SK-N-SH (cell line): Measurements from ENCODE around the gene CTPS1. TPM values are rescaled to one million over a fixed set of nuclear protein-coding genes. Genes with fewer than 3 reads are reported as not detected.

Experiments
- CTCF ChIA-PET: fragments of 300-600, 350-600 bp; formaldehyde crosslinking; extraction: SDS; loops from one replicate; lab custom pipeline; 2021; lab: Yijun Ruan, JAX
- POLR2A ChIA-PET: fragments of 350-600 bp; sonication (Branson Sonifier 250); formaldehyde crosslinking; extraction: SDS; loops from one replicate; lab custom pipeline; 2020; ENCODE audit warnings: antibody characterized with exemption, inconsistent platforms; lab: Yijun Ruan, JAX
- DNase-seq: peaks from one replicate; pipeline ENCODE4 v3.0.0; 2012
- H2AFZ ChIP-seq: fragments of 200-600 bp; sonication (generic); 2 replicates; pipeline ENCODE4 v1.8.1; 2016; ENCODE audit warnings: antibody characterized with exemption, mild to moderate bottlenecking, low read depth
- H3F3A ChIP-seq: fragments of 200-600 bp; sonication (generic); replicated peaks from 2 replicates; pipeline ENCODE3; 2016; ENCODE audit warnings: antibody characterized with exemption, mild to moderate bottlenecking; ENCODE audit not compliant: insufficient read depth
- H3K27ac ChIP-seq, 2 experiments: fragments of 200-500 bp in 1 of 2; fragments of 200-600 bp in 1 of 2; sonication (Bioruptor generic) in 1 of 2; sonication (generic), shearing (Covaris generic) in 1 of 2; 2 replicates each; pipeline versions ENCODE4 v1.5.1 to v1.6.1; 2014 to 2016; ENCODE audit warnings: low read depth in 2 of 2, inconsistent platforms in 1 of 2, low read length in 1 of 2, mild to moderate bottlenecking in 1 of 2, mixed read lengths in 1 of 2
- H3K27me3 ChIP-seq: fragments of 200-600 bp; sonication (generic), shearing (Covaris generic); 2 replicates; pipeline ENCODE4 v1.6.1; 2016; ENCODE audit warnings: mixed run types; ENCODE audit not compliant: insufficient read depth
- H3K36me3 ChIP-seq, 2 experiments: fragments of 200-500 bp in 1 of 2; fragments of 200-600 bp in 1 of 2; sonication (Bioruptor generic) in 1 of 2; sonication (generic) in 1 of 2; replicated peaks in 1 of 2; 2 replicates each; pipeline versions ENCODE3 to v1.5.1; 2014 to 2016; ENCODE audit warnings: low read length in 1 of 2, mild to moderate bottlenecking in 1 of 2; ENCODE audit not compliant: insufficient read depth in 2 of 2, control insufficient read depth in 1 of 2
- H3K4me1 ChIP-seq, 2 experiments: fragments of 200-500 bp in 1 of 2; fragments of 200-600 bp in 1 of 2; sonication (Bioruptor generic) in 1 of 2; sonication (generic), shearing (Covaris generic) in 1 of 2; 2 replicates each; pipeline versions ENCODE4 v1.5.1 to v1.6.1; 2014 to 2016; ENCODE audit warnings: low read depth in 1 of 2, low read length in 1 of 2, mixed run types in 1 of 2; ENCODE audit not compliant: insufficient read depth in 2 of 2, control insufficient read depth in 1 of 2
- H3K4me2 ChIP-seq: fragments of 200-600 bp; sonication (generic), shearing (Covaris generic); 2 replicates; pipeline ENCODE4 v1.6.1; 2017; ENCODE audit warnings: mixed run types
- H3K4me3 ChIP-seq, 2 experiments: fragments of 200-500 bp in 1 of 2; fragments of 200-600 bp in 1 of 2; sonication (Bioruptor generic) in 1 of 2; sonication (generic), shearing (Covaris generic) in 1 of 2; 2 replicates each; pipeline versions ENCODE4 v1.5.1 to v1.8.1; 2014 to 2016; ENCODE audit warnings: low read depth in 2 of 2, inconsistent platforms in 1 of 2, low read length in 1 of 2, mild to moderate bottlenecking in 1 of 2, mixed read lengths in 1 of 2, moderate library complexity in 1 of 2
- H3K79me2 ChIP-seq: fragments of 200-600 bp; sonication (generic); 2 replicates; pipeline ENCODE4 v1.8.1; 2017; ENCODE audit warnings: mild to moderate bottlenecking; ENCODE audit not compliant: insufficient read depth
- H3K9ac ChIP-seq: fragments of 200-600 bp; sonication (generic); 2 replicates; pipeline ENCODE4 v1.6.1; 2017; ENCODE audit warnings: mixed run types
- H3K9me2 ChIP-seq: fragments of 200-600 bp; sonication (generic); 2 replicates; pipeline ENCODE4 v1.6.1; 2017; ENCODE audit warnings: mixed run types
- H3K9me3 ChIP-seq: fragments of 200-600 bp; sonication (generic); 2 replicates; pipeline ENCODE4 v1.6.1; 2017; ENCODE audit warnings: mixed run types, mild to moderate bottlenecking, moderate library complexity
- H4K20me1 ChIP-seq: fragments of 200-600 bp; sonication (generic); 2 replicates; pipeline ENCODE4 v1.6.1; 2017; ENCODE audit warnings: mild to moderate bottlenecking, mixed run types; ENCODE audit not compliant: insufficient read depth
- EP300 ChIP-seq, 2 experiments: IDR thresholded peaks; 2 replicates each; pipeline versions ENCODE4 v1.4.0 to v1.6.1; 2012; ENCODE audit warnings: borderline replicate concordance in 1 of 2, low read depth in 1 of 2, low read length in 1 of 2
- IRF3 ChIP-seq: fragments of 150-350 bp; IDR thresholded peaks from 2 replicates; pipeline ENCODE4 v1.6.1; 2016; ENCODE audit warnings: mild to moderate bottlenecking, low read depth, low read length
- NFIC ChIP-seq: IDR thresholded peaks from 2 replicates; pipeline ENCODE4 v1.4.0; 2012; ENCODE audit warnings: borderline replicate concordance
- NRF1 ChIP-seq: IDR thresholded peaks from 2 replicates; pipeline ENCODE4 v1.6.1; 2012; ENCODE audit warnings: low read depth, mild to moderate bottlenecking, low read length
- PBX3 ChIP-seq: IDR thresholded peaks from 2 replicates; pipeline ENCODE4; 2012
- POLR2AphosphoS5 ChIP-seq: IDR thresholded peaks from 2 replicates; pipeline ENCODE4 v1.6.1; 2012; ENCODE audit warnings: low read depth, low read length
- REST ChIP-seq: IDR thresholded peaks from 2 replicates; pipeline ENCODE4 v1.6.1; 2012; ENCODE audit warnings: mild to moderate bottlenecking, low read depth, low read length, moderate library complexity
- SMC3 ChIP-seq: IDR thresholded peaks from 2 replicates; pipeline ENCODE4 v1.6.1; 2012; ENCODE audit warnings: low read depth, low read length, improper control_type of control experiment
- TAF1 ChIP-seq: IDR thresholded peaks from 2 replicates; pipeline ENCODE4 v1.6.1; 2012; ENCODE audit warnings: low read depth, mild to moderate bottlenecking, low read length, moderate library complexity, borderline replicate concordance
- TCF12 ChIP-seq: IDR thresholded peaks from 2 replicates; pipeline ENCODE4 v1.4.0; 2012
- USF1 ChIP-seq: IDR thresholded peaks from 2 replicates; pipeline ENCODE4 v1.4.0; 2012; ENCODE audit warnings: low read depth, borderline replicate concordance
- YY1 ChIP-seq: IDR thresholded peaks from 2 replicates; pipeline ENCODE4 v1.4.0; 2012; ENCODE audit warnings: low read depth, mild to moderate bottlenecking
- ZBTB33 ChIP-seq: IDR thresholded peaks from 2 replicates; pipeline ENCODE4 v1.4.0; 2012; ENCODE audit warnings: low read depth, borderline replicate concordance
- WGBS: methylation state at CpG from one replicate; pipeline ENCODE4 v1.1.6; 2017; ENCODE audit warnings: low lambda C conversion rate; 5-methylcytosine and 5-hydroxymethylcytosine counted together
- polyA plus RNA-seq, 3 experiments: library from polyadenylated mRNA; depleted of rRNA; stranded (reverse); fragments of >200 nt; gene quantifications; 2 replicates each; pipeline ENCODE4 v1.2.3, GENCODE V29; 2012

CTPS1 gene
- polyA plus RNA-seq, 1 of the 3 experiments (the other 2 are of a cell fraction) = 34.5 TPM

- Histone ChIP-seq H4K20me1 (peaks cover 39% of the 10 kb centered on the region), H3K79me2 (peaks cover 87% of the 10 kb centered on the region), H3K4me1 (peaks cover 1 to 25% of the 10 kb centered on the region in 2 experiments), H3K9me2 (no peaks in the 10 kb centered on the region), H3K36me3 (peaks cover 74 to 82% of the 10 kb centered on the region in 2 experiments), H3K27me3 (no peaks in the 10 kb centered on the region), H3F3A (peaks cover 23% of the 10 kb centered on the region), H3K9ac (no peak overlapping the region), H3K4me3 (no peak overlapping the region), H3K4me2 (no peak overlapping the region), H2AFZ (no peak overlapping the region), H3K27ac (no peak overlapping the region), H3K9me3 (no peaks in the 10 kb centered on the region)
- 88% methylated on average over 2 of the region's 3 CpGs for WGBS
- no peak for TF ChIP-seq ZBTB33
- no peak for TF ChIP-seq IRF3
- no peak for TF ChIP-seq EP300 (IDR thresholded peaks at IDR 0.05; ENCODE audit: borderline replicate concordance in 1 of 2, low read depth in 1 of 2, low read length in 1 of 2)
- TF ChIP-seq TAF1 = no peak
- TF ChIP-seq USF1 = no peak
- TF ChIP-seq TCF12 = no peak
- TF ChIP-seq PBX3 = no peak
- TF ChIP-seq POLR2AphosphoS5 = no peak
- ChIA-PET POLR2A (no interaction called here), CTCF (interaction anchor here (1.1 kb wide), 1 partner anchor 11 kb away, joined by 3 read pairs; no protein-coding TSS in a partner anchor)
- no peak for DNase-seq
Measured at GRCh38 chr1:40986956-40987355, 7.5 kb downstream of the CTPS1 start.

- POLR2A ChIA-PET = no interaction called here
- Histone ChIP-seq H3F3A (peaks cover 23% of the 10 kb centered on the region), H3K9ac (no peak overlapping the region), H3K27ac (no peak overlapping the region), H3K27me3 (no peaks in the 10 kb centered on the region), H3K9me2 (no peaks in the 10 kb centered on the region), H3K79me2 (peaks cover 84% of the 10 kb centered on the region), H3K9me3 (no peaks in the 10 kb centered on the region), H3K4me3 (no peak overlapping the region), H3K4me2 (no peak overlapping the region), H3K36me3 (peaks cover 81 to 87% of the 10 kb centered on the region in 2 experiments), H3K4me1 (peaks cover 0 to 18% of the 10 kb centered on the region in 2 experiments), H2AFZ (no peak overlapping the region), H4K20me1 (peaks cover 32% of the 10 kb centered on the region)
- no peak for DNase-seq
- CTCF ChIA-PET = no interaction called here
- 92% methylated on average over 6 of the region's 9 CpGs for WGBS
- TF ChIP-seq SMC3 (no peak), IRF3 (no peak), YY1 (no peak), REST (no peak), NFIC (no peak), EP300 (IDR thresholded peaks at IDR 0.05; ENCODE audit: borderline replicate concordance in 1 of 2, low read depth in 1 of 2, low read length in 1 of 2) (no peak), NRF1 (no peak)
Measured at GRCh38 chr1:40987439-40988276, 8.2 kb downstream of the CTPS1 start.
